CD8-positive, alpha-beta memory T cell (primary cell): ENCODE results near the gene ZG16B. TPM values are rescaled to one million over a fixed set of nuclear protein-coding genes. Genes with fewer than 3 reads are reported as not detected.

Experiments used
- CTCF ChIA-PET: fragments of 350-600 bp; sonication (Branson Sonifier 250); formaldehyde crosslinking; loops from one replicate; lab custom pipeline; 2021; ENCODE audit warnings: antibody characterized with exemption; lab: Charles Lee
- POLR2A ChIA-PET: fragments of 350-600 bp; sonication (Branson Sonifier 250); formaldehyde crosslinking; loops from one replicate; lab custom pipeline; 2021; ENCODE audit warnings: antibody characterized with exemption; lab: Charles Lee
- DNase-seq, 5 donors: peaks; one replicate each; pipeline versions ENCODE4 v3.0.0 to v3.0.0-alpha.2; 2020 to 2022; ENCODE audit warnings: mixed read lengths in 1 of 5
- H3K27ac ChIP-seq: one replicate; pipeline ENCODE4 v1.7.0; 2013; ENCODE audit warnings: low read depth, mild to moderate bottlenecking, low read length, moderate library complexity
- H3K27me3 ChIP-seq: 2 replicates; pipeline ENCODE4 v1.7.0; 2013; ENCODE audit warnings: low read length, mild to moderate bottlenecking; ENCODE audit not compliant: insufficient read depth, poor library complexity, severe bottlenecking
- H3K36me3 ChIP-seq: 2 replicates; pipeline ENCODE4 v1.7.0; 2013; ENCODE audit warnings: mild to moderate bottlenecking, low read length, moderate library complexity; ENCODE audit not compliant: insufficient read depth
- H3K4me1 ChIP-seq: 2 replicates; pipeline ENCODE4 v1.7.0; 2013; ENCODE audit warnings: mild to moderate bottlenecking, low read length, moderate library complexity; ENCODE audit not compliant: insufficient read depth
- H3K4me3 ChIP-seq: 2 replicates; pipeline ENCODE4 v1.7.0; 2013; ENCODE audit warnings: mild to moderate bottlenecking, low read length
- H3K9me3 ChIP-seq: 2 replicates; pipeline ENCODE4 v1.7.0; 2013; ENCODE audit warnings: mild to moderate bottlenecking, low read length
- H3K27ac Mint-ChIP-seq, 8 donors: one replicate each; pipeline ENCODE4 v1.8.0; 2020 to 2021; ENCODE audit warnings: mixed read lengths in 8 of 8, mild to moderate bottlenecking in 6 of 8, inconsistent platforms in 3 of 8, moderate library complexity in 3 of 8
- H3K27me3 Mint-ChIP-seq, 2 donors: one replicate each; pipeline ENCODE4 v1.8.0; 2020 to 2021; ENCODE audit warnings: mixed read lengths in 2 of 2, mild to moderate bottlenecking in 1 of 2, moderate library complexity in 1 of 2
- H3K36me3 Mint-ChIP-seq, 3 donors: one replicate each; pipeline ENCODE4 v1.8.0; 2020 to 2021; ENCODE audit warnings: mixed read lengths in 3 of 3, inconsistent platforms in 1 of 3, mild to moderate bottlenecking in 1 of 3
- H3K4me1 Mint-ChIP-seq, 3 donors: one replicate each; pipeline ENCODE4 v1.8.0; 2020 to 2021; ENCODE audit warnings: mixed read lengths in 3 of 3, inconsistent platforms in 1 of 3, mild to moderate bottlenecking in 1 of 3
- H3K4me3 Mint-ChIP-seq, 7 donors: one replicate each; pipeline ENCODE4 v1.8.0; 2020 to 2021; ENCODE audit warnings: mixed read lengths in 7 of 7, mild to moderate bottlenecking in 6 of 7, moderate library complexity in 4 of 7, inconsistent platforms in 2 of 7
- H3K9me3 Mint-ChIP-seq, 5 donors: one replicate each; pipeline ENCODE4 v1.8.0; 2020 to 2022; ENCODE audit warnings: mixed read lengths in 5 of 5, mild to moderate bottlenecking in 3 of 5, moderate library complexity in 2 of 5, inconsistent platforms in 1 of 5
- polyA plus RNA-seq: library from polyadenylated mRNA; unstranded; fragments of 300-500 nt; fragmentation: Illumina TruSeq; gene quantifications from one replicate; pipeline ENCODE4 v1.2.3, GENCODE V29; 2021
- total RNA-seq, 2 experiments: library from RNA; stranded (reverse); gene quantifications; one replicate each; pipeline ENCODE4 v1.2.3, GENCODE V29; 2021

The ZG16B gene
- total and polyA plus RNA-seq, 3 experiments from 2014 or later, result 0.29 to 0.74 TPM; not detected in 1

DNA sequence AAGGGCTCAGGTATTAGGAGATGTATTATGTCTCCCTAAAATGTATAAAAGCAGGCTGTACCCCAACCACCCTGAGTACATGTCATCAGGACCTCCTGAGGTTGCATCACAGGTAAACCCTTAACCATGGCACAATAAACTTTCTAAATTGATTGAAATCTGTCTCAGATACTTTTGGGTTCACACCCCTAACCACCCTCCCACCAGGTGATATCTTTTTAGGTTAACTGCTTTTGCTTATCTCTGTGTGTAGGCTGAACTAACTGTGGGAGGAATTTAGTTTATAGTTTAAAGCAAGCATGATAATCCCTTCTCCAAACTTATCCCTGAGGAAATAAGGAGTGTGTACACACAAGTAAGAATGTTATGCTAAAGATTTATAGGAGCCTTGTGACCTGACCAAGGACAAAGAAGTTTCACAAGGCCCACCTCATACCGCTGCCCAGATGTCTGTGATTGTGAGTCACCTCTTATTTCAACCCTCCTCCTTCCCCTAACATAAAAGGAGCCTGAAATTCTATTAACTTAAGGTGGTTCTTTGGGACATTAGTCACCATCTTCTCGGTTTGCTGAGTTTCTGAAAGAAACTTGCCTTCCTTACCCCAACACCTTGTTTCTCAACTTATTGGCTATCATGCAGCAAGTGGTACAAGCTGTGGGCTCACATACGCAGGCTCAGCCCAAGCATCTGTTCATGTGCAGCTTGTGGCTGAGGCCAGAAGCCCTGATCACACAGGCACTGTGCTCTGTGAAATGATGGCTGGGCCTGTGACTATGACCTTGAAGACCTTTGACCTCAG is 16.6 kb downstream of the ZG16B start:
- H3K4me3 Mint-ChIP-seq, result peak overlapping the region in 6 of 7 donors; percentile 7 to 75 (median 48)

DNA sequence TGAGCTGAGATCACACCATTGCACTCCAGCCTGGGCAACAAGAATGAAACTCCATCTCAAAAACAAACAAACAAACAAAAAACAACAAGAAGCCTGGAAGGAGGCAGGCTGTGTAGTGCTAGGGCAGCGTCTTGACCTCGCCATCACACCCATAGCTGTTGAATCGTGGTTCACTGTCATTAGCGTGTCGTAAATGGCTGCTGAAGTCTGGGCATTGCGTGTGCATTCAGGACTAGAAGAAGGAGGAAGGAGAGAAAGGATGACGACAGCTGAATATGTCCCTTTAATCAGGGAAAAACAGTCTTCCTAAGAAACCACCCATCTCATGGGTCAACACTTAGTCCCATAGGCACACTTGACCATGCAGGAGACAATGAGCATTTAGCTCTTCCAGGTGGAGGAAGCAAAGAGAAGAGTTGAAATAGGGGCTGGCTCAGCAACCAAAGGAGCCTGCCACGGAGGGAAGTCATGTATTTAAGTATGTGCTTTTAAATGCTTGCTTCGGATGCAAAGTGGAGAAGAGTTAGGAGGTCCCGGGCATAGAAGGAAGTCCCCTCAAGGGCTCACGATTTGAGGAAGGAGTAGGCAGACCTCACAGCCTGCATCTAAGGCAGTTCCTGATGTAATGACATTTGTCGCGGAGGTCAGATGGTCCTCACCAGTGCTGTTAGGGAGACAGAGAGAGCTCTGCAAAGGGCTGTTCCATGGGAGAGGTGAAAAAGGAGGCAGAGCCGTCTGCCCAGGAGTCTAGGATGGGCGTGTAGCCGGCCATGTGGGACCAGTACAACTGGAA is 19.0 kb downstream of the ZG16B start:
- H3K4me1 ChIP-seq, result no peaks in the 10 kb centered on the region
- H3K27me3 Mint-ChIP-seq, result peaks cover 1 to 8% of the 10 kb centered on the region in 2 donors
- H3K4me3 ChIP-seq, result no peak overlapping the region
- no peaks in the 10 kb centered on the region for H3K9me3 ChIP-seq
- DNase-seq, result no peak
- H3K4me3 Mint-ChIP-seq, result no peak overlapping the region
- ChIA-PET POLR2A (no interaction called here), CTCF (no interaction called here)
- H3K27ac Mint-ChIP-seq, result peak overlapping the region in 2 of 8 donors; percentile 14 to 84
- H3K27ac ChIP-seq, result no peak overlapping the region
- H3K36me3 ChIP-seq, result no peaks in the 10 kb centered on the region
- peaks cover 0 to 2% (median 2%) of the 10 kb centered on the region in 3 donors for H3K36me3 Mint-ChIP-seq
- no peaks in the 10 kb centered on the region for H3K27me3 ChIP-seq
- peaks cover 26 to 32% (median 27%) of the 10 kb centered on the region in 3 donors for H3K4me1 Mint-ChIP-seq
- H3K9me3 Mint-ChIP-seq, result peaks cover 0 to 2% (median 2%) of the 10 kb centered on the region in 5 donors

More for the DNA sequence above, 16.6 kb downstream of the ZG16B start:
- no peaks in the 10 kb centered on the region for H3K27me3 ChIP-seq
- no peak overlapping the region for H3K27ac ChIP-seq
- H3K36me3 ChIP-seq, result no peaks in the 10 kb centered on the region
- ChIA-PET POLR2A (no interaction called here), CTCF (interaction anchor here (4.7 kb wide), 1 partner anchor 22 kb away, joined by 18 read pairs; no protein-coding TSS in a partner anchor)
- Mint-ChIP-seq H3K4me1 (peaks cover 44 to 52% (median 46%) of the 10 kb centered on the region in 3 donors), H3K27me3 (peaks cover 1 to 8% of the 10 kb centered on the region in 2 donors), H3K36me3 (no peaks in the 10 kb centered on the region), H3K27ac (peak overlapping the region; percentile 4 to 96 (median 87)), H3K9me3 (no peaks in the 10 kb centered on the region)
- no peak overlapping the region for H3K4me3 ChIP-seq
- DNase-seq, result peak in 1 of 5 donors; percentile 45
- peaks cover 11% of the 10 kb centered on the region for H3K4me1 ChIP-seq
- H3K9me3 ChIP-seq, result no peaks in the 10 kb centered on the region

DNA sequence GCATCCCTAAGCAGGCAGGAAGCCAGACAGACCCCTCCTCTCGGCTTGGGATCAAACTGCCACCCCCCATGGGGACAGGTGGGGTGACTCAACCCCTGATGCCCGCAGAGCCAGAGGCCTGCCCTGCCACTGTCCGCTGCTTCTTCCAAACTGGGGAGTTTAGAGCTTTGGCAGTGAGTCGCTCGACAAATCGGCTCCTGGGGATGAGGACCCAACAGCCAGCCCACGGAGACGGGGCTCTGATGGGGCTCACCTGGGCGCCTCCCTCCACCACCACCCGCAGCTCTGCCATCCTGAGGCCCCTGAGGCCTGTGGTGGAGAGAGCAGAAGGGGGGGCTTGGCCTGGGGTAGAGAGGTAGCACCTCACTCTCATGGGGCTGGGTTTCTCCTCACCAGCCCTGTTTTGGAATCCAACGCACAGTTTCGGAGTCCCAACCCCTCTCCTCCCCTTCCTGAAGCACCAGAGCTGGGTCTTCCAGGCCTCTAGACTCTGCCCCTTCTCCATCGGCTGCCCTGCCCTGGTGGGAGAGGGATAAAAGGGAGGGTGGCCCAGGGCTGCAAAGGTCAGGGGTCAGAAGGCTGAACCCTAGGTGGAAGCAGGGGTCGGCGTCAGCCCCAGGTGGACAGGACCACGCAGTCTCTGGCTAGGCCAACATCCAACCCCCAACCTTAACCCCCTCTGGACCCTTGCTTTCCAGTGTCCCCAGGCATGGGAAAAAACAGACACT is 22.1 kb downstream of the ZG16B start:
- H3K27ac ChIP-seq, result no peak overlapping the region
- Mint-ChIP-seq H3K27ac (no peak overlapping the region), H3K4me1 (peaks cover under 1 to 8% (median under 1%) of the 10 kb centered on the region in 3 donors), H3K27me3 (peaks cover 0 to 8% of the 10 kb centered on the region in 2 donors), H3K4me3 (no peak overlapping the region), H3K36me3 (peaks cover 0 to 13% (median 7%) of the 10 kb centered on the region in 3 donors), H3K9me3 (peaks cover 4 to 10% (median 7%) of the 10 kb centered on the region in 5 donors)
- H3K4me1 ChIP-seq, result no peaks in the 10 kb centered on the region
- no peaks in the 10 kb centered on the region for H3K9me3 ChIP-seq
- H3K4me3 ChIP-seq, result no peak overlapping the region
- POLR2A ChIA-PET, result no interaction called here
- no peaks in the 10 kb centered on the region for H3K36me3 ChIP-seq
- DNase-seq, result no peak
- CTCF ChIA-PET, result no interaction called here
- H3K27me3 ChIP-seq, result no peaks in the 10 kb centered on the region

DNA sequence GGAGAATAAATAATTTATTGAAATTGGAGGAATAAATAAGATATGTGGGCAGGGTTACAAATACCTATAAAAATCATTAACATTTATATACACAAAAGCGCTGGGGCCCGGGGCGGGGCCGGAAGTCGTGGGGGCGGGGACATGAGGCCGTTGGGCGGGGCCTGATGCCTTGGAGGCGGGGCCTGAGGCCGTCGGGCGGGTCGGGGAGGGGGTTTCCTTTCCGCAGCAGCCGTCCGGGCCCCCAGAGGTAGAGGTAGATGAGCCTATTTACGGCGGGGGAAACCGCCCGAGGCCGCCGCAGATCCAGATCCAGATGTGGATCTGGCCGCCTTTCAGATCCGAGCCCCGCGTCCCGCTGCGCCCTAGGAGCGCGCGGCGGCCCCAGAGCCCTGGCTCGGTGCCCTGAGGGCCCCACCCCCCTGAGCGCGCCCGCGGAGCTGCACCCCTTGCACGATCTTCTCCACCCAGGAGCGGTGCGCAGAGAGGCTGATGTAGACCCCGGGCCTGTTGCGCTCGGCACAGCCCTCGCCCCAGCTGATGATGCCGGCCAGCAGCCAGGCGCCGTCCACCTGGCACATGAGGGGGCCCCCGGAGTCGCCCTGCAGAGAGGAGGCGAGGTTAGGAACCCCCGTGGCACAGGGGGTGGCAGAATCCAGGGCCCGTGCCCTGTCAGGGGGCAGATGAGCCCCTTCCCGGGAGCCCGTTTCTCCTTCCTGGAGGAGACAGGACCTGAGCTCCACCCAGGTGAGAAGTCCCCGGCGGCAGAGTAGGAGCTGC is 22.8 kb downstream of the ZG16B start:
- Histone ChIP-seq H3K27me3 (no peaks in the 10 kb centered on the region), H3K27ac (no peak overlapping the region), H3K4me1 (peaks cover 6% of the 10 kb centered on the region), H3K9me3 (no peaks in the 10 kb centered on the region), H3K4me3 (no peak overlapping the region), H3K36me3 (no peaks in the 10 kb centered on the region)
- H3K27me3 Mint-ChIP-seq, result peaks cover 0 to 12% of the 10 kb centered on the region in 2 donors
- no peak for DNase-seq
- no peak overlapping the region for H3K4me3 Mint-ChIP-seq
- peaks cover 0 to 13% (median 9%) of the 10 kb centered on the region in 3 donors for H3K36me3 Mint-ChIP-seq
- peaks cover 4 to 10% (median 7%) of the 10 kb centered on the region in 5 donors for H3K9me3 Mint-ChIP-seq
- H3K27ac Mint-ChIP-seq, result no peak overlapping the region
- CTCF ChIA-PET, result interaction anchor here (1.3 kb wide), 1 partner anchor 14 kb away, joined by 6 read pairs; no protein-coding TSS in a partner anchor
- peaks cover 4 to 12% (median 5%) of the 10 kb centered on the region in 3 donors for H3K4me1 Mint-ChIP-seq
- POLR2A ChIA-PET, result no interaction called here

DNA sequence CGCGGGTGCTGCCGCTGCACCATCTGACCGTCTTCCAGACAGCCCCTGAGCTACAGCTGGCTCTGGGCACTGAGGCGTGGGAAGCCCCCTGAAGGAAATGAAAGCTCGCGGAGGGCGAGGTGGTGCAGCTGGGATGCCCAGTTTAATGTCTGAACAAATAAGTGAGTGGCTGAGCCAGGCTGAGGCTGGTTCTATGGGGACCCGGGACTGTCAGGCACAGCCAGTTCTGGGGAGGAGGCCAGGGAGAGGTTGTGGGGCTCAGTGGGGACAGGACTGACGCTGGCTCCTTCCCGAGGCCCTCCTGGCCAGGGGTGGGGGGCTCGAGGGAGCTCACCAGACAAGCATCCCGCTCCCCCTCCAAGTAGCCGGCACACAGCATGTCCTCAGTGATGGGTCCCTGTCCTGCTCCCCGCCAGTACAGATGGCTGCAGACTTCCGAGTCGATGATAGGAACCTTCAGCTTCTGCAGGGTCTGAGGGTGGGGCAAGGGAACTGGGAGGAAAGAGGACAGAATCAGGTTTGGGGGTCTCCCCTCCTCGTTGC is 23.5 kb downstream of the ZG16B start:
- Mint-ChIP-seq H3K36me3 (peaks cover 0 to 13% (median 9%) of the 10 kb centered on the region in 3 donors), H3K27ac (no peak overlapping the region), H3K4me3 (no peak overlapping the region), H3K4me1 (peaks cover 4 to 12% (median 5%) of the 10 kb centered on the region in 3 donors), H3K27me3 (peaks cover 0 to 12% of the 10 kb centered on the region in 2 donors), H3K9me3 (peaks cover 4 to 10% (median 7%) of the 10 kb centered on the region in 5 donors)
- Histone ChIP-seq H3K27me3 (no peaks in the 10 kb centered on the region), H3K27ac (no peak overlapping the region), H3K4me3 (no peak overlapping the region), H3K9me3 (no peaks in the 10 kb centered on the region), H3K36me3 (no peaks in the 10 kb centered on the region), H3K4me1 (peaks cover 12% of the 10 kb centered on the region)
- DNase-seq, result no peak
- POLR2A ChIA-PET, result no interaction called here
- CTCF ChIA-PET, result interaction anchor here (1.3 kb wide), 3 partner anchors 8 to 15 kb away, joined by 6 to 7 read pairs (median 6); no protein-coding TSS in a partner anchor

DNA sequence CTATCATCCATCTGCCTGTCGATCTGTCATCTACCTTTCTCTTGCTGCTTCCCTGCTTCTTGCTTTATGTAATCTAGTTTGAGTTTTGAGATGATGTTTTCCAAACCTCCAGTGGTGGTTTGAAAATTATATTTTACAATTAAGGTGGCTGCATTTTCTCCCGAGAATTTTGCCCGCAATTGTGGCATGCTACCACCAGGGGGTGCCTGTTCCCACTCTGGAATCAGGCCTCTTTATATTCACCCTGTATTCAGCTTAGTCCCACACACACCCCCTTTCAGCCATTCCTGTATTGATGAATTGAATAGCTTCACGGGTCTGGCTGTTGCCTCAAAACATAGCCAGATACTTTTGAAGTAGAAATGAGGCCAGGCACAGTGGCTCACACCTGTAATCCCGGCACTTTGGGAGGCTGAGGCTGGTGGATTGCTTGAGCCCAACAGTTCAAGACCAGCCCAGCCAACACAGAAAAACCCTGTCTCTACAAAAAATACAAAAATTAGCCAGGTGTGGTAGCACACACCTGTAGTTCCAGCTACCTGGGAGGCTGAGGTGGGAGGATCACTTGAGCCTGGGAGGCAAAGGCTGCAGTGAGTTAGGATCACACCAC is 24.7 kb downstream of the ZG16B start:
- Mint-ChIP-seq H3K4me3 (no peak overlapping the region), H3K9me3 (peaks cover 4 to 10% (median 7%) of the 10 kb centered on the region in 5 donors), H3K27ac (peak overlapping the region in 2 of 8 donors; percentile 24 to 41), H3K36me3 (peaks cover 0 to 13% (median 9%) of the 10 kb centered on the region in 3 donors), H3K27me3 (peaks cover 0 to 4% of the 10 kb centered on the region in 2 donors), H3K4me1 (peaks cover 4 to 12% (median 5%) of the 10 kb centered on the region in 3 donors)
- no peaks in the 10 kb centered on the region for H3K9me3 ChIP-seq
- no peaks in the 10 kb centered on the region for H3K27me3 ChIP-seq
- no peaks in the 10 kb centered on the region for H3K36me3 ChIP-seq
- no peak for DNase-seq
- CTCF ChIA-PET, result interaction anchor here (0.5 to 1.3 kb wide), 3 partner anchors 9 to 42 kb away, joined by 3 to 7 read pairs (median 6); no protein-coding TSS in a partner anchor
- H3K27ac ChIP-seq, result no peak overlapping the region
- H3K4me3 ChIP-seq, result no peak overlapping the region
- POLR2A ChIA-PET, result no interaction called here
- H3K4me1 ChIP-seq, result peaks cover 16% of the 10 kb centered on the region
